ENCODE data around the gene KIAA0825.

- TF ChIP-seq CTCF (IDR thresholded peaks at IDR 0.05) (no peak), POLR2A (IDR thresholded peaks at IDR 0.05) (no peak)
Measured at GRCh38 chr5:94367900-94368299, 250.5 kb downstream of the KIAA0825 start.

Data from esophagus squamous epithelium (tissue), 4 donors.